Measurements from ENCODE around the gene CMTM1.

CMTM1 gene

DNA sequence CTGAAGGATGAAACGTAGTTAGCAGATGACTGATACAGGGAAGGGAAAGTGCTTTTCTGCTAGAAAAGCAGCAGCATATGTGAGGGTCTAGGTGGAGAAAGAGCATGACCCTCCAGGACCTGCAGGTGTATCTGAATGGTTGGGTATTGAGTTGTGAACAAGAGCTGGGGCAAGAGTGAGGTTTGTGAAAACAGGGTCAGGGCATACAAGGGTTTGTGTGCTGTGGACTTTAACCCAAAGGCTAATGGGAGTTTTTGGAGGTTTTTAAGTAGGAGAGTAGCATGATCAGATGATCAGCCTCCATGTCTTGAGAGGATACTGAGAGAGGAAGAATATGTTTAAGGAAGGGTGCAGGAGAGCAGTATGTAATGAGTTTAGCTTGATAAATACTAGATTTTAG is 6.1 kb upstream of the CMTM1 start:
- no peaks in the 10 kb centered on the region for H3K9me3 ChIP-seq (ENCODE audit: insufficient read depth, low read length)
- TF ChIP-seq EZH2phosphoT487 (conservative IDR thresholded peaks at IDR 0.05; ENCODE audit: low read length) = no peak
- TF ChIP-seq CTCF (IDR thresholded peaks at IDR 0.05; ENCODE audit: insufficient read depth, low read length, poor library complexity, severe bottlenecking) = no peak
- H3K4me3 ChIP-seq (ENCODE audit: insufficient read depth, low read length, poor library complexity, severe bottlenecking) = no peak overlapping the region
- no peaks in the 10 kb centered on the region for H3K27me3 ChIP-seq (ENCODE audit: low read length)
- H4K20me1 ChIP-seq (ENCODE audit: low read depth, low read length) = 0 out of 2 replicates have a peak, but pooled peaks cover 4% of the 10 kb centered on the region
- H3K9me2 ChIP-seq (replicated peaks; ENCODE audit: insufficient read depth, low read length) = no peaks in the 10 kb centered on the region
- peaks cover 14% of the 10 kb centered on the region; the same call in 1 of the 2 replicates for H3K36me3 ChIP-seq (ENCODE audit: low read length)
- H3K4me2 ChIP-seq (ENCODE audit: low read depth, low read length, poor library complexity, severe bottlenecking) = no peak overlapping the region
- H3K9ac ChIP-seq (ENCODE audit: low read length) = no peak overlapping the region
- peaks cover 11% of the 10 kb centered on the region for H3K79me2 ChIP-seq (ENCODE audit: insufficient read depth, low read length)
- no peaks in the 10 kb centered on the region for H3F3A ChIP-seq (ENCODE audit: insufficient read depth)
- H3K27ac ChIP-seq (ENCODE audit: low read depth, low read length) = no peak overlapping the region
- no peak overlapping the region for H2AFZ ChIP-seq (ENCODE audit: low read depth, low read length, severe bottlenecking)

DNA sequence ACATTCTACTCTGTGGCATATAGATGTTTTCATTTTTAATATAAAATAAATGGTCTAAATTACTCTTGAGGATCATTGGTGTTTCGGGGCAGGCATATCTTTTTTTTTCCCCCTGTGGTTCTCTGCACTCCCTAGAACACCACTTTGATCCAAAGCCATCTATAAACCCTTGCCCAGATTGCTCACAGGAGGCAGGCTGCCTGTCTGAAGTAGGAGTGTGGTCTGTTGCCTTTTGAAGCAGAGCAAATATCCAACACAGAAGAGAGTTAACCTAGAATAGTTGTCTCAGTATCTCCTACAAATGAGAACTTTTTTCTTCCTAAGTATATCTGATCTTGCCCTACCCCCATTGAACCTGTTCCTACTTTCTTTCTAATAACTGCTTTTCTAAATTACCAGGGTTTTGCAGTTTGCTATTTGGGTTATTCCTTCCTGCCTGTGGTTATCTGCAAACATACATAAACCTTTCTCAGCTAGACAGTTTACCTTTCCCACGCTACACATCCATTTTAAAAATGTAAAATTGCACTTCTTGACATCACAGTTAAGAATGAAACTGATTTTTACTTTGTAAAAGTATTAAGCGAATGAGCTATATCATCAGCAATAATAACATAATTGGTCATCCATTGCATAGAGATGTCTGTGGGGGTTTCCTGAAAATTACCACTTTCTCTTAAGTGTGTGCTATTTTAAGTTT is 4.7 kb upstream of the CMTM1 start:
- Histone ChIP-seq H3K9ac (ENCODE audit: low read length) (no peak overlapping the region), H3K27ac (ENCODE audit: low read depth, low read length) (no peak overlapping the region), H3K79me2 (ENCODE audit: insufficient read depth, low read length) (no peaks in the 10 kb centered on the region; the same call in 1 of the 2 replicates), H4K20me1 (ENCODE audit: low read depth, low read length) (0 out of 2 replicates have a peak, but pooled peaks cover 4% of the 10 kb centered on the region), H2AFZ (ENCODE audit: low read depth, low read length, severe bottlenecking) (no peak overlapping the region), H3K4me2 (ENCODE audit: low read depth, low read length, poor library complexity, severe bottlenecking) (no peak overlapping the region), H3K9me2 (replicated peaks; ENCODE audit: insufficient read depth, low read length) (no peaks in the 10 kb centered on the region), H3K9me3 (ENCODE audit: insufficient read depth, low read length) (no peaks in the 10 kb centered on the region), H3F3A (ENCODE audit: insufficient read depth) (no peaks in the 10 kb centered on the region), H3K36me3 (ENCODE audit: low read length) (peaks cover 19% of the 10 kb centered on the region), H3K27me3 (ENCODE audit: low read length) (no peaks in the 10 kb centered on the region), H3K4me3 (ENCODE audit: insufficient read depth, low read length, poor library complexity, severe bottlenecking) (no peak overlapping the region)
- TF ChIP-seq EZH2phosphoT487 (conservative IDR thresholded peaks at IDR 0.05; ENCODE audit: low read length) (no peak), CTCF (IDR thresholded peaks at IDR 0.05; ENCODE audit: insufficient read depth, low read length, poor library complexity, severe bottlenecking) (no peak)

GRCh38 chr16:66562409-66562808 is 3.8 kb upstream of the CMTM1 start:
- no peaks in the 10 kb centered on the region; the same call in 1 of the 2 replicates for H3K79me2 ChIP-seq (ENCODE audit: insufficient read depth, low read length)
- 0 out of 2 replicates have a peak, but pooled peaks cover 4% of the 10 kb centered on the region for H4K20me1 ChIP-seq (ENCODE audit: low read depth, low read length)
- no peak for TF ChIP-seq CTCF (IDR thresholded peaks at IDR 0.05; ENCODE audit: insufficient read depth, low read length, poor library complexity, severe bottlenecking)
- TF ChIP-seq EZH2phosphoT487 (conservative IDR thresholded peaks at IDR 0.05; ENCODE audit: low read length) = no peak
- no peak overlapping the region for H3K9ac ChIP-seq (ENCODE audit: low read length)
- peaks cover 20% of the 10 kb centered on the region for H3K36me3 ChIP-seq (ENCODE audit: low read length)
- no peak overlapping the region for H2AFZ ChIP-seq (ENCODE audit: low read depth, low read length, severe bottlenecking)
- no peaks in the 10 kb centered on the region for H3K9me2 ChIP-seq (replicated peaks; ENCODE audit: insufficient read depth, low read length)
- H3F3A ChIP-seq (ENCODE audit: insufficient read depth) = no peaks in the 10 kb centered on the region
- no peaks in the 10 kb centered on the region for H3K9me3 ChIP-seq (ENCODE audit: insufficient read depth, low read length)
- H3K27me3 ChIP-seq (ENCODE audit: low read length) = no peaks in the 10 kb centered on the region
- H3K4me2 ChIP-seq (ENCODE audit: low read depth, low read length, poor library complexity, severe bottlenecking) = no peak overlapping the region
- no peak overlapping the region for H3K4me3 ChIP-seq (ENCODE audit: insufficient read depth, low read length, poor library complexity, severe bottlenecking)
- no peak overlapping the region for H3K27ac ChIP-seq (ENCODE audit: low read depth, low read length)

Data from SU-DHL-6 (cell line).